H1 (cell line): ENCODE data around the gene MAST1. TPM values are rescaled to one million over a fixed set of nuclear protein-coding genes. Genes with fewer than 3 reads are reported as not detected.

ENCODE experiments used
- CTCF ChIA-PET: fragments of 300-600 bp; sonication (Branson Sonifier 250); formaldehyde crosslinking; loops from one replicate; lab custom pipeline; 2021; ENCODE audit not compliant: partially characterized antibody; lab: Charles Lee
- POLR2A ChIA-PET: fragments of 300-600 bp; sonication (Branson Sonifier 250); formaldehyde crosslinking; loops from one replicate; lab custom pipeline; 2021; ENCODE audit warnings: inconsistent platforms; ENCODE audit not compliant: partially characterized antibody; lab: Charles Lee
- DNase-seq, 2 experiments: peaks; one replicate each; pipeline versions ENCODE4 v3.0.0 to v3.0.0-alpha.2; 2010 to 2022; ENCODE audit warnings: low spot score in 2 of 2, low read depth in 1 of 2, mixed read lengths in 1 of 2
- FAIRE-seq: peaks from 2 replicates; lab custom pipeline; 2011; peaks lifted over from hg19 to GRCh38; lab: Jason Lieb, UNC
- H2AFZ ChIP-seq: 2 replicates; pipeline ENCODE4 v1.8.1; 2012; ENCODE audit warnings: low read length, inconsistent platforms
- H2AK5ac ChIP-seq: 2 replicates; pipeline ENCODE4 v1.6.1; 2013; ENCODE audit warnings: low read depth, low read length
- H2BK120ac ChIP-seq: replicated peaks from 2 replicates; pipeline ENCODE3; 2013; ENCODE audit warnings: low read depth, low read length, inconsistent platforms
- H2BK12ac ChIP-seq: 2 replicates; pipeline ENCODE4 v1.6.1; 2013; ENCODE audit warnings: low read depth, low read length
- H2BK15ac ChIP-seq: 2 replicates; pipeline ENCODE4 v1.6.1; 2013; ENCODE audit warnings: low read length
- H2BK20ac ChIP-seq: 2 replicates; pipeline ENCODE4 v1.6.1; 2013; ENCODE audit warnings: low read length
- H2BK5ac ChIP-seq: 2 replicates; pipeline ENCODE4 v1.6.1; 2013; ENCODE audit warnings: low read depth, low read length
- H3K14ac ChIP-seq: 2 replicates; pipeline ENCODE4 v1.6.1; 2013; ENCODE audit warnings: inconsistent platforms; ENCODE audit not compliant: insufficient read length
- H3K18ac ChIP-seq: 2 replicates; pipeline ENCODE4 v1.6.1; 2013; ENCODE audit warnings: low read length; ENCODE audit errors: extremely low read depth
- H3K23ac ChIP-seq: 2 replicates; pipeline ENCODE4 v1.6.1; 2013; ENCODE audit warnings: inconsistent platforms; ENCODE audit not compliant: insufficient read length
- H3K23me2 ChIP-seq: 2 replicates; pipeline ENCODE4 v1.6.1; 2013; ENCODE audit warnings: low read depth, low read length
- H3K27ac ChIP-seq: 2 replicates; pipeline ENCODE4 v1.6.1; 2011; ENCODE audit warnings: low read depth, low read length, inconsistent platforms
- H3K27me3 ChIP-seq, 4 experiments: replicated peaks in 1 of 4; 1 replicate in 1 of 4; 2 replicates in 3 of 4; pipeline versions ENCODE4 v1.6.1 to v1.8.1; 2011 to 2013; ENCODE audit warnings: low read length in 3 of 4, mild to moderate bottlenecking in 3 of 4, inconsistent platforms in 2 of 4, mixed read lengths in 2 of 4, moderate library complexity in 1 of 4; ENCODE audit not compliant: control insufficient read depth in 3 of 4, insufficient read depth in 3 of 4; ENCODE audit errors: extremely low read depth in 1 of 4
- H3K36me3 ChIP-seq, 4 experiments: 2 replicates each; pipeline versions ENCODE4 v1.6.1 to v1.8.1; 2011 to 2013; ENCODE audit warnings: mild to moderate bottlenecking in 4 of 4, low read length in 3 of 4, moderate library complexity in 2 of 4, control low read depth in 1 of 4, inconsistent platforms in 1 of 4; ENCODE audit not compliant: insufficient read depth in 4 of 4, control insufficient read depth in 2 of 4
- H3K4ac ChIP-seq: replicated peaks from 2 replicates; pipeline ENCODE3; 2013; ENCODE audit warnings: low read length, low read depth, mixed read lengths, inconsistent platforms; ENCODE audit not compliant: insufficient read length
- H3K4me1 ChIP-seq, 4 experiments: replicated peaks in 1 of 4; 1 replicate in 1 of 4; 2 replicates in 3 of 4; pipeline versions ENCODE4 v1.6.1 to v1.8.1; 2011 to 2013; ENCODE audit warnings: low read length in 3 of 4, inconsistent platforms in 2 of 4, mixed read lengths in 1 of 4; ENCODE audit not compliant: insufficient read depth in 4 of 4, control insufficient read depth in 3 of 4
- H3K4me2 ChIP-seq, 2 experiments: 2 replicates each; pipeline versions ENCODE4 v1.6.1 to v1.8.1; 2011 to 2013; ENCODE audit warnings: low read depth in 2 of 2, low read length in 2 of 2, control low read depth in 1 of 2, inconsistent platforms in 1 of 2, mild to moderate bottlenecking in 1 of 2; ENCODE audit not compliant: insufficient read depth in 1 of 2
- H3K4me3 ChIP-seq, 4 experiments: fragments of 200-600, 300-600 bp in 1 of 4; sonication (generic), shearing (Covaris generic), sonication (Bioruptor Twin) in 1 of 4; 2 replicates each; pipeline versions ENCODE4 v1.5.1 to v1.8.1; 2011 to 2016; ENCODE audit warnings: low read length in 4 of 4, low read depth in 3 of 4, control low read depth in 2 of 4, inconsistent platforms in 2 of 4, mild to moderate bottlenecking in 2 of 4, mixed read lengths in 1 of 4, moderate library complexity in 1 of 4; ENCODE audit not compliant: insufficient read depth in 2 of 4; ENCODE audit errors: extremely low read depth in 1 of 4
- H3K56ac ChIP-seq: replicated peaks from 2 replicates; pipeline ENCODE3; 2013; ENCODE audit warnings: low read depth, mild to moderate bottlenecking, mixed read lengths, low read length, inconsistent platforms; ENCODE audit not compliant: insufficient read length
- H3K79me1 ChIP-seq: 2 replicates; pipeline ENCODE4 v1.6.1; 2013; ENCODE audit warnings: low read depth, low read length, control low read depth
- H3K79me2 ChIP-seq, 2 experiments: 2 replicates each; pipeline versions ENCODE4 v1.6.1 to v1.8.1; 2012 to 2013; ENCODE audit warnings: low read length in 2 of 2, mild to moderate bottlenecking in 2 of 2, inconsistent platforms in 1 of 2; ENCODE audit not compliant: insufficient read depth in 2 of 2, control insufficient read depth in 1 of 2
- H3K9ac ChIP-seq, 4 experiments: replicated peaks in 1 of 4; 1 replicate in 1 of 4; 2 replicates in 3 of 4; pipeline versions ENCODE4 v1.6.1 to v1.8.1; 2011 to 2013; ENCODE audit warnings: low read depth in 3 of 4, low read length in 3 of 4, control low read depth in 2 of 4, mild to moderate bottlenecking in 2 of 4, moderate library complexity in 2 of 4, inconsistent platforms in 1 of 4; ENCODE audit errors: extremely low read depth in 1 of 4
- H3K9me3 ChIP-seq, 2 experiments: 2 replicates each; pipeline versions ENCODE4 v1.6.1 to v1.8.1; 2012 to 2013; ENCODE audit warnings: mild to moderate bottlenecking in 2 of 2, moderate library complexity in 2 of 2, control low read depth in 1 of 2, inconsistent platforms in 1 of 2, low read depth in 1 of 2, low read length in 1 of 2, mixed read lengths in 1 of 2; ENCODE audit not compliant: insufficient read depth in 2 of 2
- H4K20me1 ChIP-seq, 2 experiments: replicated peaks in 1 of 2; 2 replicates each; pipeline versions ENCODE3 to v1.8.1; 2011 to 2013; ENCODE audit warnings: inconsistent platforms in 2 of 2, low read length in 2 of 2, mild to moderate bottlenecking in 1 of 2; ENCODE audit not compliant: insufficient read depth in 2 of 2, control insufficient read depth in 1 of 2
- H4K5ac ChIP-seq: 2 replicates; pipeline ENCODE4 v1.6.1; 2013; ENCODE audit warnings: low read length, low read depth, mixed read lengths, inconsistent platforms; ENCODE audit not compliant: insufficient read length
- H4K8ac ChIP-seq: 2 replicates; pipeline ENCODE4 v1.8.0; 2013; ENCODE audit warnings: mild to moderate bottlenecking, moderate library complexity, low read length, inconsistent platforms; ENCODE audit not compliant: insufficient read depth; ENCODE audit errors: extremely low read depth
- H4K91ac ChIP-seq: replicated peaks from 2 replicates; pipeline ENCODE3; 2013; ENCODE audit warnings: low read length, mixed read lengths, inconsistent platforms; ENCODE audit not compliant: insufficient read length
- CBX8 ChIP-seq: fragments of 300-800, 300-1000 bp; sonication (generic); IDR thresholded peaks from 2 replicates; pipeline ENCODE4 v1.7.1; 2016; ENCODE audit warnings: low read depth, low read length, borderline replicate concordance
- CEBPB ChIP-seq: IDR thresholded peaks from 2 replicates; pipeline ENCODE4 v1.6.1; 2012; ENCODE audit warnings: low read depth, low read length
- CHD1 ChIP-seq: IDR thresholded peaks from 2 replicates; pipeline ENCODE4 v1.6.1; 2012; ENCODE audit warnings: low read depth, low read length, improper control_type of control experiment
- EP300 ChIP-seq, 2 experiments: IDR thresholded peaks; 1 replicate in 1 of 2; 2 replicates in 1 of 2; pipeline ENCODE4 v1.6.1; 2011 to 2012; ENCODE audit warnings: low read depth in 2 of 2, low read length in 2 of 2, mild to moderate bottlenecking in 2 of 2, borderline replicate concordance in 1 of 2, inconsistent platforms in 1 of 2, moderate library complexity in 1 of 2
- EZH2 ChIP-seq: fragments of 200-600 bp; sonication (generic); IDR thresholded peaks from 2 replicates; pipeline ENCODE4 v1.7.1; 2012; ENCODE audit warnings: low read depth, mild to moderate bottlenecking, moderate library complexity, low read length, inconsistent platforms; ENCODE audit not compliant: severe bottlenecking
- JUND ChIP-seq: IDR thresholded peaks from 2 replicates; pipeline ENCODE4 v1.6.1; 2011; ENCODE audit warnings: mild to moderate bottlenecking, improper control_type of control experiment, low read length
- MAFK ChIP-seq: IDR thresholded peaks from 2 replicates; pipeline ENCODE4 v1.6.1; 2012; ENCODE audit warnings: low read depth, mild to moderate bottlenecking, improper control_type of control experiment, low read length
- RAD21 ChIP-seq, 2 experiments: IDR thresholded peaks in 1 of 2; conservative IDR thresholded peaks in 1 of 2; 2 replicates each; pipeline ENCODE4 v1.6.1; 2011; ENCODE audit warnings: low read depth in 2 of 2, low read length in 2 of 2, improper control_type of control experiment in 1 of 2, inconsistent platforms in 1 of 2, mild to moderate bottlenecking in 1 of 2, moderate library complexity in 1 of 2
- SUZ12 ChIP-seq: fragments of 200-600 bp; sonication (generic); IDR thresholded peaks from 2 replicates; pipeline ENCODE4 v1.6.1; 2012; ENCODE audit warnings: mild to moderate bottlenecking, inconsistent platforms, low read length, moderate library complexity, mixed read lengths
- TEAD4 ChIP-seq: IDR thresholded peaks from 2 replicates; pipeline ENCODE4 v1.6.1; 2012; ENCODE audit warnings: low read depth, low read length, inconsistent platforms, mixed read lengths
- WGBS, 2 experiments: shearing (Covaris generic) in 1 of 2; methylation state at CpG; one replicate each; pipeline versions ENCODE4 v1.1.6 to v1.1.7; 2013 to 2015; ENCODE audit warnings: low lambda C conversion rate in 2 of 2, mixed read lengths in 2 of 2, inconsistent platforms in 1 of 2, low coverage in 1 of 2, missing lambda C conversion rate in 1 of 2; ENCODE audit not compliant: insufficient replicate concordance in 2 of 2, insufficient coverage in 1 of 2, insufficient read length in 1 of 2; ENCODE audit errors: extremely low coverage in 1 of 2, missing lambda C conversion rate in 1 of 2; 5-methylcytosine and 5-hydroxymethylcytosine counted together
- polyA plus RNA-seq, 7 experiments: library from polyadenylated mRNA; depleted of rRNA in 3 of 7; stranded (reverse) in 5 of 7; unstranded in 2 of 7; fragments of >200 nt in 5 of 7; fragments of 200-250 nt in 2 of 7; gene quantifications; 1 replicate in 5 of 7; 2 replicates in 1 of 7; 4 replicates in 1 of 7; pipeline versions ENCODE4 v1.2.1 to v1.2.3, GENCODE V29; 2011 to 2013; ENCODE audit warnings: missing spikeins in 2 of 7, mixed read lengths in 2 of 7
- total RNA-seq: library from RNA; stranded (reverse); fragmentation: NEBNext Ultra II Directional; extraction: Animal tissue kit (Norgen Biotek cat#: 25700); gene quantifications from 2 replicates; pipeline ENCODE4 v1.2.1, GENCODE V29; 2021

Gene MAST1
- total and polyA plus RNA-seq, 2 of the 8 experiments (the other 6 are each of a cell fraction or from before 2014, with no cell fraction given), result 15.6 to 28.3 TPM

DNA sequence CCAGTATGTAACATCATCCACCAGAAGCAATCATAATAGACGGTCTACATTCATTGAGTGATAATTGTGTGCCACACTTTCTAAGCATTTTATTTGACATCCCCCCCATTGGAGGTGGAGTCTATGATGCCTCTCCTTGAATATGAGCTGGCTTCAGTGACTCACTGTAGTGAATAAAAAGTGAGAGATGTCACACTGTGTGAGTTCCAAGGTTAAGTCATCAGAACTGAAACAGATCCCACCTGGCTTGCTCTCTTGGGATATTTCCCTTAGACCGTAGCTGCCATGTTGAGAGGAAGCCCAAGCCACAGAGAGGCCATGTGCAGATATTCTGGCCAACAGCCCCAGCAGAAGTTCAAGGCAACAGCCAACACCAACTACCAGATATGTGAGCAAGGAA is 16.6 kb upstream of the MAST1 start:
- 89% methylated on average over 2 of the region's 2 CpGs; no CpG with 5 or more reads in 1 of the 2 experiments for WGBS, 2 experiments
- TF ChIP-seq CBX8 (no peak), CHD1 (no peak), TEAD4 (no peak), JUND (no peak), SUZ12 (no peak), CEBPB (no peak), MAFK (no peak), EZH2 (no peak), EP300 (IDR thresholded peaks at IDR 0.05; ENCODE audit: borderline replicate concordance in 1 of 2, low read depth in 2 of 2, low read length in 2 of 2) (no peak), RAD21 (IDR thresholded peaks at IDR 0.05 in 1 of 2, conservative IDR thresholded peaks at IDR 0.05 in 1 of 2; ENCODE audit: low read depth in 2 of 2, low read length in 2 of 2) (no peak)
- FAIRE-seq, result no peak

More for the DNA sequence above, 16.6 kb upstream of the MAST1 start:
- Histone ChIP-seq H3K4me2 (no peak overlapping the region), H3K14ac (no peak overlapping the region), H3K9me3 (no peaks in the 10 kb centered on the region), H2AFZ (no peak overlapping the region), H2BK120ac (no peak overlapping the region), H3K23me2 (peaks cover 2% of the 10 kb centered on the region; the same call in 1 of the 2 replicates), H4K5ac (no peak overlapping the region), H4K8ac (no peak overlapping the region), H2BK20ac (no peak overlapping the region), H3K56ac (no peak overlapping the region), H3K36me3 (no peaks in the 10 kb centered on the region; a peak in 1 of 8 replicates), H3K4me1 (no peaks in the 10 kb centered on the region; a peak in 1 of 7 replicates), H3K4ac (no peak overlapping the region), H4K91ac (no peak overlapping the region), H3K79me1 (no peaks in the 10 kb centered on the region), H2AK5ac (no peak overlapping the region), H4K20me1 (no peaks in the 10 kb centered on the region), H3K4me3 (no peak overlapping the region), H3K27ac (no peak overlapping the region), H2BK5ac (no peak overlapping the region), H3K23ac (no peak overlapping the region), H3K79me2 (no peaks in the 10 kb centered on the region), H3K27me3 (no peaks in the 10 kb centered on the region), H2BK12ac (no peak overlapping the region), H3K18ac (no peak overlapping the region), H2BK15ac (no peak overlapping the region), H3K9ac (no peak overlapping the region)
- DNase-seq, result no peak
- CTCF ChIA-PET, result interaction anchor here (1.0 kb wide), 1 partner anchor 25 kb away, joined by 3 read pairs; no protein-coding TSS in a partner anchor
- POLR2A ChIA-PET, result interaction anchor here (0.6 to 1.2 kb wide), 2 partner anchors 9 to 13 kb away, joined by 3 to 5 read pairs; partner anchors contain the start of gene RTBDN
